ENCODE measurements around the gene DDX28. TPM values are rescaled to one million over a fixed set of nuclear protein-coding genes. Genes with fewer than 3 reads are reported as not detected.

Gene DDX28
- total RNA-seq, 1 experiment from 2014 or later, result 16.0 TPM

GRCh38 chr16:68049449-68049848 is 26.4 kb upstream of the DDX28 start:
- Histone ChIP-seq H3K27ac (ENCODE audit: low read depth, low read length, poor library complexity, severe bottlenecking) (no peak overlapping the region), H3K27me3 (replicated peaks; ENCODE audit: insufficient read depth, low read depth, low read length, poor library complexity) (no peaks in the 10 kb centered on the region), H3K4me1 (ENCODE audit: insufficient read depth, low read length, poor library complexity, severe bottlenecking) (no peaks in the 10 kb centered on the region), H3K9me3 (ENCODE audit: low read depth, low read length, poor library complexity, severe bottlenecking) (no peaks in the 10 kb centered on the region), H3K4me3 (ENCODE audit: low read depth, low read length, poor library complexity, severe bottlenecking) (no peak overlapping the region), H3K36me3 (ENCODE audit: insufficient read depth, low read length, poor library complexity, severe bottlenecking) (no peaks in the 10 kb centered on the region)
- BruUV-seq (replicated peaks), result no TSS peak
- no peak for DNase-seq (ENCODE audit: low spot score)
- CTCF ChIA-PET, result no interaction called here
- intact Hi-C loops (cut with micrococcal nuclease; ENCODE audit: unreplicated experiment), result loop anchor here (10.0 kb wide), 2 partner anchors 235 to 525 kb away; partner anchors contain the start of gene RIPOR1
- POLR2A ChIA-PET (ENCODE audit: low non-redundant PET), result no interaction called here
- TF ChIP-seq EZH2 (IDR thresholded peaks at IDR 0.05; ENCODE audit: borderline replicate concordance, low read depth, low read length, poor library complexity, severe bottlenecking) (no peak), CTCF (conservative IDR thresholded peaks at IDR 0.05; ENCODE audit: low read depth, low read length) (no peak)

GRCh38 chr16:68047987-68048386 is 25.0 kb upstream of the DDX28 start:
- intact Hi-C loops (cut with micrococcal nuclease; ENCODE audit: unreplicated experiment), result loop anchor here (10.0 kb wide), 2 partner anchors 233 to 523 kb away; partner anchors contain the start of gene RIPOR1
- no TSS peak for BruUV-seq (replicated peaks)

GRCh38 chr16:68046106-68046505 is 23.1 kb upstream of the DDX28 start:
- Histone ChIP-seq H3K4me3 (ENCODE audit: low read depth, low read length, poor library complexity, severe bottlenecking) (no peak overlapping the region), H3K27ac (ENCODE audit: low read depth, low read length, poor library complexity, severe bottlenecking) (no peak overlapping the region), H3K4me1 (ENCODE audit: insufficient read depth, low read length, poor library complexity, severe bottlenecking) (no peaks in the 10 kb centered on the region), H3K9me3 (ENCODE audit: low read depth, low read length, poor library complexity, severe bottlenecking) (no peaks in the 10 kb centered on the region), H3K27me3 (replicated peaks; ENCODE audit: insufficient read depth, low read depth, low read length, poor library complexity) (no peaks in the 10 kb centered on the region), H3K36me3 (ENCODE audit: insufficient read depth, low read length, poor library complexity, severe bottlenecking) (peaks cover 1% of the 10 kb centered on the region)
- TF ChIP-seq CTCF (conservative IDR thresholded peaks at IDR 0.05; ENCODE audit: low read depth, low read length), result no peak
- TF ChIP-seq EZH2 (IDR thresholded peaks at IDR 0.05; ENCODE audit: borderline replicate concordance, low read depth, low read length, poor library complexity, severe bottlenecking), result no peak
- ChIA-PET CTCF (interaction anchor here (0.7 kb wide), 1 partner anchor 46 kb away, joined by 3 read pairs; no protein-coding TSS in a partner anchor), POLR2A (ENCODE audit: low non-redundant PET) (interaction anchor here (0.6 kb wide), 1 partner anchor 23 kb away, joined by 3 read pairs; no protein-coding TSS in a partner anchor)
- DNase-seq (ENCODE audit: low spot score), result no peak
- BruUV-seq (replicated peaks), result no TSS peak
- intact Hi-C loops (cut with micrococcal nuclease; ENCODE audit: unreplicated experiment), result loop anchor here (10.0 kb wide), 2 partner anchors 231 to 521 kb away; partner anchors contain the start of gene RIPOR1

More at GRCh38 chr16:68047987-68048386, 25.0 kb upstream of the DDX28 start:
- H3K4me1 ChIP-seq (ENCODE audit: insufficient read depth, low read length, poor library complexity, severe bottlenecking), result no peaks in the 10 kb centered on the region
- H3K27ac ChIP-seq (ENCODE audit: low read depth, low read length, poor library complexity, severe bottlenecking), result no peak overlapping the region
- H3K36me3 ChIP-seq (ENCODE audit: insufficient read depth, low read length, poor library complexity, severe bottlenecking), result no peaks in the 10 kb centered on the region
- POLR2A ChIA-PET (ENCODE audit: low non-redundant PET), result no interaction called here
- H3K9me3 ChIP-seq (ENCODE audit: low read depth, low read length, poor library complexity, severe bottlenecking), result no peaks in the 10 kb centered on the region
- H3K27me3 ChIP-seq (replicated peaks; ENCODE audit: insufficient read depth, low read depth, low read length, poor library complexity), result no peaks in the 10 kb centered on the region
- DNase-seq (ENCODE audit: low spot score), result no peak
- no peak for TF ChIP-seq EZH2 (IDR thresholded peaks at IDR 0.05; ENCODE audit: borderline replicate concordance, low read depth, low read length, poor library complexity, severe bottlenecking)
- TF ChIP-seq CTCF (conservative IDR thresholded peaks at IDR 0.05; ENCODE audit: low read depth, low read length), result no peak
- H3K4me3 ChIP-seq (ENCODE audit: low read depth, low read length, poor library complexity, severe bottlenecking), result no peak overlapping the region
- CTCF ChIA-PET, result no interaction called here
